Measurements from ENCODE around the gene SORCS2. TPM values are rescaled to one million over a fixed set of nuclear protein-coding genes. Genes with fewer than 3 reads are reported as not detected.

SORCS2 gene
- total RNA-seq, 2 experiments from 2014 or later: not detected

DNA sequence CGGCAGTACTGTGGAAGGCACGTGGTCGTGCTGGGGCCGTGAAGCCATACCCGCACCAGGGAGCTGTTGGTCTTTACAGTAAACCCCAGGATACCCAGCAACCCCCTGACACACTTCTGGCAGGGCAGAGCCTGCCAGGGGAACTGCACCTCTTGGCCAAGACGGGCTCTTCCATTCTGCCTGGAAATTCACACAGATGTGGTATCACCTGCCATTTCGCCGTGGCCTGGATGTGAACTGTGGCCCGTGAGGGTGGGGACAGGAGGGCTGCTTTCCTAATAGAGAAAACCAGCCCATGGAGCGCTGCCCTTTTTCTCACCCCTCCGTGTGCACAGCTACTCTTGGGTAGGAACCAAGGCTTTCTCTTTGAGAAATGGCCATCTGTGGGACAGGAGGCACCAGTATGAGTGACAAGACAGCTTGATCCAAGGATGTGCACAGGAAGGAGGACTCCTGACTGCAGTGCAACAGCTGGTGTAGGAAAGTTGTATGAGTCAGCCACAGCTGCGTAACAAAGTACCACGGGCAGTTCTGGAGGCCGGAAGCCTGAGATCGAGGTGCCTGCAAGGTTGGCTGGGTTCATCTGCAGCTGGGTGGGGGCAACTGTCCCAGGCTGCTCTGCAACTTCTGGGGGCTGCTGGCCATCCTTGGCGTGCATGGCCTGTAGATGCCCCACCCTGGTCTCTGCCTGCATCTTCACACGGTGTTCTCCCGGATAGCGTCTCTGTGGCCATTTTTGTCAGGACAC, 146.7 kb downstream of the SORCS2 start:
- no peaks in the 10 kb centered on the region for H3K4me1 Mint-ChIP-seq
- peaks cover 1% of the 10 kb centered on the region for H3K9me3 Mint-ChIP-seq
- DNase-seq: no peak
- no peak overlapping the region for H3K4me3 Mint-ChIP-seq
- H3K27ac Mint-ChIP-seq: no peak overlapping the region
- peaks cover 7% of the 10 kb centered on the region for H3K27me3 Mint-ChIP-seq
- H3K36me3 Mint-ChIP-seq: no peaks in the 10 kb centered on the region

DNA sequence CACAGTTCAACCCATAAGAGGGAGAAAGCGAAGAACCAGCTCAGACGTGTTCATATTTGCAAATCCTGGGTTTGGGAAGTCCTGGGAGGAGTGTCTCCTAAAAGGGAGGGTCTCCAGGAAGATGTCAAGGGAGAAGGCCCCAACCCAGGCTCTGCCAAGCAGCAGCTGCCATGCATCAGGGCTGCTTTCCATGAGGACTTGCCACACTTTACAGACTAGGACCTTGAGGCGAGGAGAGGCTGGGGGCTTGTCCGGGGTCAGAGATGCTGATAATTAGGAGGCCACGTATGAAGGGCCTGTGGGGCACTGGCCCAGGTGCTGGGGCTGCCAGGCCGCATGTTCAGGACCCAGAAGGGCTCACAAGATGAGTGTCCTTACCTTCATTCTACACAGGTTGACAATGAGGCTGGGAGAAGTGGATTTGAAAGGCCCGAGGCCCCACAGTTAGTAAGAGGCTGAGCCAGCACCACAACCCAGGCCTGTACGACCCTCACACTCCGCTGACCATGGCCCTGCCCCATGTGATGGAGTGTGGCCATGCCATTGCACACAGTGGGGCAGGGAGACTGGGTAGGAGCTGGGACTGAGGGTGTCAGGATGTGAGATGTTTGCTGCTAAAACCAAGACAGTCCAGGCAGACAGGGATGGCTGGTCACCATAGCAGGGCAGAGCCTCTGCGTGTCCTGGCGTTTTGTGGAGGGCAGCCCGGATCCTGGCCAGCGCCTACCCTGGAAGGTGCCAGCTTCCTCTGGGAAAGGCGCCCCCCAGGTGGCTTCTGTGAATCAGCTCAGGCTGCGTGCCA, 147.6 kb downstream of the SORCS2 start:
- H3K27me3 Mint-ChIP-seq: peaks cover 2% of the 10 kb centered on the region
- H3K4me1 Mint-ChIP-seq: no peaks in the 10 kb centered on the region
- no peak overlapping the region for H3K4me3 Mint-ChIP-seq
- no peaks in the 10 kb centered on the region for H3K36me3 Mint-ChIP-seq
- no peak for DNase-seq
- H3K27ac Mint-ChIP-seq: no peak overlapping the region
- H3K9me3 Mint-ChIP-seq: peaks cover 1% of the 10 kb centered on the region

DNA sequence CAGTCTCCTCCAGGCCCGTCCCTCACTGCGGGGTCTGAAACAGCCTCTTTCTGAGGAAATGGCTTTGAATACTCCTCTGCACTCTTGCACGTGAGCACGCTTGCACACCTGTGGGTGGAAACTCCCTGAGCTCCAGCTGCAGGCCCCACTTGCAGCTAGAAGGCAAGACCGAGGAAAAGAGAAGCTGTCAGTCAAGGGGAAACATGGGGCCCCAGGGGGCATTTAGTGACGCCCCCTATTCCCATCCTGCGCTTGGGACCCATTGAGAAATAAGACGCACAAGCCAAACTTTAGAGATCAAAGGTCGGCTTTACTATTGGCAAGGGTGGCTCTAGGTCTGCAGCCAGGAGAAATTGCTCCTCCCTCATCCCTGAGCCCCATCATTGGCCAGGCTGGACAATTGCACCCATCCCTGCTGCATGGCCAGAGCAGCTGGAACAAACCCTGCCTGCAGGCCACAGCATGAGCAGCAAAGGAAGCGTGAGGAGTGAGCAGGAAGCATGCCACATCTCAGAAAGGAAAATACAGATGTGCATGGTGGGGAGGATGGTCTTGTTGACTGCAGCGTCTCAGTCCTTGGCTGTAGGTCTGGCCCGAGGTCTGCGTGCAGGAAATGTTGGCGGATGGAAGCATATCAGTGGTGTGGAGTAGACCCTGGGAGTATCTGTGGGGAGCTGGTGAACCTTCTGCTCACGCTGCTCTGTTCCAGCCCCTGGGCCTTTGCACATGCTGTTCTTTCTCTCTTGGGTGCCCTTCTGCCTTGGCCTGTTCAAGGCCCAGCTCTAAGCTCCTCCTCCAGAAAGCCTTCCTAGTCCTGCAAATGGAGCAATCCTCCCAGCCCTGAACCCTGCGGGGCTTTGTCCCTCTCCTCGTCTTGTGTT, 148.5 kb downstream of the SORCS2 start:
- Mint-ChIP-seq H3K4me3 (no peak overlapping the region), H3K36me3 (no peaks in the 10 kb centered on the region), H3K27ac (no peak overlapping the region), H3K4me1 (no peaks in the 10 kb centered on the region), H3K9me3 (peaks cover 3% of the 10 kb centered on the region), H3K27me3 (no peaks in the 10 kb centered on the region)
- no peak for DNase-seq

DNA sequence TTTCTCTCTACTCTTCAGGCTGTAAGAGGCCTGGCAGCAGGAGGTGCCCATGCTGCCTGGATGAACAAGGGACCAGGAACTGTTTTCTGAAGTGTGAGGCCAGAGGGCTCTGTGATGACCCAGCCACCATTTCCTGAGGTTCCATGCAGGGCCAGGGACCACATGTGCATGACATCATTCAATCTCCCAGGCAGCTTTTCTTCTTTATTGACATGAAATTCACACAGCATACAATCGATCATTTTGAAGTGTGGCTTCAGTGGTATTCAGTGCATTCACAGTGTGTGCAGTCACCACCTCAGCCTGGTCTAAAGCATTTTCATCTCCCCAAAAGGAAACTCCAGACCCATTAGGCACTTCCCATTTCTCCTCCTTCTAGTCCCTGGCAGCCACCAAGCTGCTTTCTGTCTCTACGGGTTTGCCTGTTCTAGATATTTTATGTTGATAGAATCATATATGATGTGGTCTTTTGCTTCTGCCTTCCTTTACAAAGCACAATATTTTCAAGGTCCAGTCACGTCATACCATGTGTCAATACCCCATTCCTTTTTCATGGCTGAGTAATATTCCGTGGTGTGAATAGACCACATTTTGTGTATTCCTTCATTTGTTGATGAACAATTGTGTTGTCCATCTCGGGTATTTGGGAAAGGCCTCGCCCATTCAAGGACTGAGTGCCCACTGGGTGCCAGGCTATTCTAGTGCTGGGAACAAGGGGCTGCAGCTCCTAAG, 149.3 kb downstream of the SORCS2 start:
- no peak for DNase-seq
- Mint-ChIP-seq H3K36me3 (no peaks in the 10 kb centered on the region), H3K4me3 (no peak overlapping the region), H3K27ac (no peak overlapping the region), H3K27me3 (no peaks in the 10 kb centered on the region), H3K4me1 (no peaks in the 10 kb centered on the region), H3K9me3 (peaks cover 8% of the 10 kb centered on the region)

DNA sequence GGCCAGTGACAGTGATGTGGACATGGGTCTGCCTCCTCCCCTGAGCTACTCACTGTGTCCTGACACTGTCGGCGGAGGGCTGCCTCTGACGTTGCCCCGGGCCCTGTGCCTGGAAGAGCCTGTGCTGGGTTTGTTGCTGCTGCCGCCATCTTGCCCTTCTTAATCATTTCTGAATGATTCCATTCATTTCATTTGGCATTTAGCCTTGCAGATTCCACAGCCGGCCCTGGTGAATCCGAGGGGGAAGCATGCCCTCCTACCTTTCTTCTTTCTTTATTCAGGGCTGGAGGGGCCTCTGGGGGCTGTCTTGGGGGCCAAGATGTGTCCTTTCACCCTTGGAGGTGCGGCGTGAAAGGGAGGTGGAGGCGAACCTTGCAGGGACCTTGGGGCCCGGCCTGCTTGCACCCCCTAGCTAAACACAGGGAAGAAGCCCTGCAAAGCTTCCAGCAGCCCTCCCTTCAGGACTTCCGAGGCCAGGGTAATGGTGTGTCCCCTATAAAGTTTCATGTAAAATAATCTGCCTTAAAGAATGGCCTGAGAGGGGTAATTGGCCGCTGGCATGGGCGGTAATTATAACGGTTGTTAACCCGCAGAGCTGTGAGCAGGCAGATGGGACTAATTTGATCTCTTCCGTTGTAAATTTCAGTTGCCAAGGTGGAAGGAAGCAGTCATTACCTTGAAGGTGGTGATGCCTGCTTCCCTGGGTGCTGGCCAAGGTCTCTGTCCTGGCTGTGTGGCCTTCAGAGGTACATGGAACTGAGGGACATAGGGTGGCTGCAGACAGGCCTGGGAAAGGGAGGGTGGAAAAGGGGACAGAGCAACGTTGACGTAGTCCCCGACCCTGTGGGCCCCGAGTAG, 150.1 kb downstream of the SORCS2 start:
- H3K9me3 Mint-ChIP-seq: peaks cover 9% of the 10 kb centered on the region
- H3K27me3 Mint-ChIP-seq: no peaks in the 10 kb centered on the region
- H3K4me1 Mint-ChIP-seq: no peaks in the 10 kb centered on the region
- no peaks in the 10 kb centered on the region for H3K36me3 Mint-ChIP-seq
- no peak for DNase-seq
- H3K4me3 Mint-ChIP-seq: no peak overlapping the region
- peak overlapping the region; percentile 8 for H3K27ac Mint-ChIP-seq

DNA sequence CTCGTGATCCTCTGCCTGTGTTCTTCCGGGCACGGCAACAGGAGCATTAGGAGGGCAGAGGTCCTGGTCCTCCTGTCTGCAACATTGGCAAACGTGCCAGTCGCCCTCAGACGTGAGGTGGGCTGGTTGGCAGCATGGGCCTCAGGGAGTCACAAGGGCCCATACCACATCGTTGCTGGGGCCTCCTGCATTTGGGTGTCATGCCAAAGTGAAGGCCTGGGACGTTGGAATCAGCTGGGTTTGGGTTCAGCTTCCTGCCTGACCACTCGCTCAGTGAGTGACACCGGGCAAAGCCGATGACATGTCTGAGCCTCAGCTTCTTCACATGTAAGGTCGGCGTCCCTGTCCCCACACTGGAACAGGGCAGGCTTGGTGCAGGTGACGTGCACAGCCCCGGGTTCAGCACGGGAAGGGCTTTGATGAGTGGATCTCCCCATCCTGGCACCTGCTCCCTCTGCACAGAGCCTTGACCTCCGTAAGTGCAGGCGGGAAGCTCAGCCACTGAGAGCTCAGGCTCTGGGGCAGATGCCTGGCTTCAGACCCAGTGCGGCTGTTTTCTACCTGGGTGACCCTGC, 150.8 kb downstream of the SORCS2 start:
- Mint-ChIP-seq H3K27me3 (peaks cover 3% of the 10 kb centered on the region), H3K27ac (no peak overlapping the region), H3K4me3 (no peak overlapping the region), H3K36me3 (no peaks in the 10 kb centered on the region), H3K4me1 (no peaks in the 10 kb centered on the region), H3K9me3 (peaks cover 11% of the 10 kb centered on the region)
- DNase-seq: no peak

DNA sequence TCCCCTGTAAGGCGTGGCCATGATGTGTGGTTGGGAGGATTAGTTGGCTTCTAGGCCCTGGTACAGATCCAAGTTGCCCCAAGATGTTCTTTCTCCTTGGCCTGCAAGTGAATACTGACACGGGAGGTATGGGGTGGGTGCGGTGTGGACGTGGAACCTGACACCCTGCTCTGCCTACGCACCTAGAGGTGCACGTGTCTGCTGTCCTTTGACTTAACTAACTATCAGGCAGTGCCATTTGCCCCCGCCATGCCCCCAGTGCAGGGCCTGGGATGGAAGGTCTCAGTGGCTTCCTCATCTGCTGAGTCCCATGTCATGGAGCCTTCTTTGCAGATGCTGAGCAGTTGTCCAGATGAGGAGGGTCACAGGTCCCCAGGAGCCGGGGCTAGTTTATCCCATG, 151.6 kb downstream of the SORCS2 start:
- no peak overlapping the region for H3K4me3 Mint-ChIP-seq

DNA sequence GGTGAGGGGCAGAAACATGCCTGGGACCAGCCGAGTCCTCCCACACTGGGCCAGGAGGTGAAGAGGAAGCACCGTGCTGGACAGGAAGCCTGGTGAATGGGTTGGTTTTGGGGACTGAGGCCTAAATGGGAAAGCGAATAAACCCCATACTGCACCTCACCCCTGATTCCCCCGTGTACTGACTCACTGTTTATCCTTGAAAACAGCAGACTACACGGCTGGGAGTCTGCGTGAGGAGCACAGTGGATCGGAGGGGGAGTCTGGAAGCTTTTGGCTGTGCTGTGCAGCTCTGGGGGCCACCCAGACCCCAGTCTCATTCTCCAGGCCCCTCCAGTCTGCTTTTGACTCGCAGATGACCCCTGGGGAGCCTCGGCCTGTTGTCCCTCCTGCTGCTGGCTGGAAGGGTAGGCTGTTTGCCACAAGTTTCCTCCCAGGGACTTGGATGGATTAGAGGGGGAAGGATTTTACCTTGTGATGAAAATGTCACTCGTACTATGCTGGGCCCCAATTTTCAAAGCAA, 152.4 kb downstream of the SORCS2 start:
- H3K9me3 Mint-ChIP-seq: peaks cover 11% of the 10 kb centered on the region
- H3K4me3 Mint-ChIP-seq: no peak overlapping the region
- no peak overlapping the region for H3K27ac Mint-ChIP-seq
- H3K36me3 Mint-ChIP-seq: no peaks in the 10 kb centered on the region
- peaks cover 3% of the 10 kb centered on the region for H3K27me3 Mint-ChIP-seq
- no peaks in the 10 kb centered on the region for H3K4me1 Mint-ChIP-seq
- no peak for DNase-seq

More for the DNA sequence above, 151.6 kb downstream of the SORCS2 start:
- H3K36me3 Mint-ChIP-seq: no peaks in the 10 kb centered on the region
- H3K4me1 Mint-ChIP-seq: no peaks in the 10 kb centered on the region
- peaks cover 11% of the 10 kb centered on the region for H3K9me3 Mint-ChIP-seq
- H3K27ac Mint-ChIP-seq: no peak overlapping the region
- DNase-seq: no peak
- peaks cover 3% of the 10 kb centered on the region for H3K27me3 Mint-ChIP-seq

DNA sequence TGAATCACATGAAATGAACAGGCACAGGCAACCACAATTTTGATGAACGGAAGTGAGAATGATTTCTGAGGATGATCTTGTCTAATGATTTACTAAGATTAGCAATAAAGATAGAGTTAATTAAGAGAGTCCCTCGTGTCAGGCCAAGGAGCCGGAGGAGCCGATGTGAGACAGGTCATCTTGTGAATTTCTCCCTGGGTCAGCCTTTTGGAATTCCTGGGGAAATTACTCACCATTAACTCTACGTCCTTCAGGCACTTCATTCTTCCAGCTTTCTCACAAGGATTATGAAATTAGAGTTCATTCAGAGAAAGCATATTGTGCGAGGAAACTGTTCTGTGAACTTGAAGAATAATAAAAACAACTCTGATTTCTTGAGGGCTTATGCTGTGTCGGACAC, 155.6 kb downstream of the SORCS2 start:
- no peak for DNase-seq
- Mint-ChIP-seq H3K27me3 (peaks cover 3% of the 10 kb centered on the region), H3K27ac (no peak overlapping the region), H3K36me3 (no peaks in the 10 kb centered on the region), H3K9me3 (peaks cover 10% of the 10 kb centered on the region), H3K4me3 (no peak overlapping the region), H3K4me1 (no peaks in the 10 kb centered on the region)

DNA sequence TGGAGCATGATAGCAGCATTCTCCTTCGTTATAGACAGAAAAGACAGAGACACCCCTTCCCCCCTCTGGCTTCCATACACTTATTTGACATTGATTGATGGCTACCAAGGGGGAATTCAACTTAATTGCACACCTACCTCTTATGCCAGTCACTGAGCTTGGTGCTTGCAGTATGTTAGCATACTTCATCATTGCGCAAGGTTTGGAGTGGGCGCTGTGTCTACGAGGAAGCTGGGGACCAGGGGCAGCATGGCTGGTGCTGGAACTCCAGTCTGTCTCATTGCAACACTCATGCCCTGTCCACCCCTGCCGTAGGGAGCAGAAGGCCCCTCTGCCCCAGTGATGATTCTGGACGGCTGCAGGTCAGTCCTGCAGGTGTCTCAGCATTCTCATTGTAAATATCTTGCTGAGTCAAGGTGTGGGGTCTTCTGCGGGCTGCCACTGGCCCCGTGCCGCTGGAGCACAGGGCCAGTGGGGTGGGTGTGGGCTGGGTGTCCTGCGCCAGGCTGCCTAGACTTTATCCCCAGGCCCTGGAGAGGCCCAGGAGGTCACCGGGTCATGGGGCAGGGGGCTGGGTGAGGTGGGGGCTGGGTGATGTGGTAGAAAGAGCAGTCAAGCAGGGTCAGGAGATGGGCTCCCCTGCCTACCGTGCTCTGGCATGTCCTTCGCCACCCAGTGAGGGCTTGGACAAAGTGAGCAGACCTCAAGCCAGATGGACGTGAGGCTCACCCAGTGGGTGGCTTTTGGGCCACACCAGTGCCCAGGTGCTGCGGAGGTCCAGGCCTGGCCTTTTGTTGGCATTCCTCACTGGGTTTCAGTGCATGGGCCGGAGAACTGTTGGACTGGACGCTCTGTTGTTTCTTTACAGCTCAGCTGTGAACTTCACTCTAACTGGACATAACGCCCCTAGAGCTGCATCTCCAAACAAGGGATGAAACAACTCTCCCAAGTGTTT, 156.9 kb downstream of the SORCS2 start:
- peaks cover 3% of the 10 kb centered on the region for H3K27me3 Mint-ChIP-seq
- H3K4me3 Mint-ChIP-seq: no peak overlapping the region
- H3K36me3 Mint-ChIP-seq: no peaks in the 10 kb centered on the region
- DNase-seq: no peak
- peaks cover 10% of the 10 kb centered on the region for H3K9me3 Mint-ChIP-seq
- no peak overlapping the region for H3K27ac Mint-ChIP-seq
- no peaks in the 10 kb centered on the region for H3K4me1 Mint-ChIP-seq

DNA sequence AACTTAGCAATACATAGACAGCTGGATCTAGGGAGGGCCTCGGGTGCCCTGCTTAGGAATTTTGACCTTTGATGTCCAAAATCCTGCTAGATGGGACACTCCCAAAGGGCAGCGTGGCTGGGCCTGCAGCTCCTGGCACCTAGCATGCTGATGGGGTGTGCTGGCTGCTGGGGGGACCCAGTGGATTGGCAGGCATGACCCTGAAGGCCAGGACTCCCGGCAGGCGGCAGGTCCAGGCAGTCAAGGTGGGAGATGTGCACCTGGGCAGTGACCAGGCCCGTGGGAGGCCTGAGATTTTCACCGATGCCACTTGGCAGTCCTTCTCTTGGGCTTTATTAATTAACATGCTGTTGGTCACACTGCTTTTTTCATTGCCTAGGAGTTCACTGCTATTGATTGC, 158.1 kb downstream of the SORCS2 start:
- no peaks in the 10 kb centered on the region for H3K4me1 Mint-ChIP-seq

DNA sequence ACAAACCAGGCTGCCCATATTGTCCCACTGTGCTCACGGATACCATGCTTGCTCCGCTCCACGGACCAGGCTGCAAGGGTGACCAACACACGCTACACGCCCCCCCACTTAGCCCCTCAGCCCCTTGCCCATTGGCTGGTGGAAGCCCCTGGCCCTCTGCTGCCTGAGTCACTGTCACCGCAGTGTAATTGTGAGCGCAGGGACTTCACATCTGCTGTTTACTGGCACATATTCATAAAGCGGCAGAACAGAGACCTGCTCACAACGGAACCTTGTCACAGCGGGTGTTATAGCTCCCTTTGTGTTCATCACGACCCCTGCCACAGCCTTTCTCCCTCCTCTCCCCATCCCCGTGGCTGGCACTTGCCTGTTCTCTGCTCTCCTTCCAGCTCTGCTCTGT, 158.7 kb downstream of the SORCS2 start:
- Mint-ChIP-seq H3K27ac (no peak overlapping the region), H3K4me1 (no peaks in the 10 kb centered on the region), H3K4me3 (no peak overlapping the region), H3K9me3 (peaks cover 6% of the 10 kb centered on the region), H3K36me3 (no peaks in the 10 kb centered on the region), H3K27me3 (peaks cover 3% of the 10 kb centered on the region)
- DNase-seq: no peak

More for the DNA sequence above, 158.1 kb downstream of the SORCS2 start:
- H3K36me3 Mint-ChIP-seq: no peaks in the 10 kb centered on the region
- no peak for DNase-seq
- peaks cover 3% of the 10 kb centered on the region for H3K27me3 Mint-ChIP-seq
- no peak overlapping the region for H3K4me3 Mint-ChIP-seq
- H3K9me3 Mint-ChIP-seq: peaks cover 10% of the 10 kb centered on the region
- no peak overlapping the region for H3K27ac Mint-ChIP-seq

Measured in activated naive CD8-positive, alpha-beta T cell treated with anti-CD3 and anti-CD28 coated beads for 36 hours (primary cell).